NCI-H1694 (cell line): ENCODE results near the gene TMEM247.
"Not testable (repeated sequence)": the region's sequence is repeated elsewhere in the genome, so short reads cannot be mapped to it uniquely, and the experiment has no call there.

Experiments used
- DNase-seq: peaks from one replicate; lab custom pipeline; 2025; lab: John Stamatoyannopoulos, UW

Gene TMEM247

GRCh38 chr2:46458763-46459500 lies 20.4 kb upstream of the TMEM247 start:
- DNase-seq, result no peak

- no peak for DNase-seq
These were observed 19.7 kb upstream of the TMEM247 start for GRCh38 chr2:46459694-46460093.

GRCh38 chr2:46460241-46460921 lies 19.0 kb upstream of the TMEM247 start:
- no peak for DNase-seq

- DNase-seq, result peak; percentile 10
These were observed 18.2 kb upstream of the TMEM247 start for GRCh38 chr2:46461011-46461674.

- DNase-seq, result no peak
These were observed 17.6 kb upstream of the TMEM247 start for GRCh38 chr2:46461709-46462171.

GRCh38 chr2:46462936-46463335 lies 16.4 kb upstream of the TMEM247 start:
- DNase-seq, result no peak

- no peak for DNase-seq
These were observed 10.2 kb upstream of the TMEM247 start for GRCh38 chr2:46469116-46469515.

GRCh38 chr2:46469700-46470099 lies 9.7 kb upstream of the TMEM247 start:
- DNase-seq, result no peak

GRCh38 chr2:46470114-46470628 lies 9.2 kb upstream of the TMEM247 start:
- no peak for DNase-seq

- no peak for DNase-seq
These were observed 8.3 kb upstream of the TMEM247 start for GRCh38 chr2:46471019-46471583.

- no peak for DNase-seq
These were observed 7.7 kb upstream of the TMEM247 start for GRCh38 chr2:46471697-46472096.

- DNase-seq, result not testable (repeated sequence)
These were observed 7.2 kb upstream of the TMEM247 start for GRCh38 chr2:46472165-46472564.

- not testable (repeated sequence) for DNase-seq
These were observed 1.9 kb upstream of the TMEM247 start for GRCh38 chr2:46477462-46477861.

- DNase-seq, result no peak
These were observed 1.4 kb upstream of the TMEM247 start for GRCh38 chr2:46477925-46478324.

- DNase-seq, result no peak
These were observed 1.2 kb downstream of the TMEM247 start for GRCh38 chr2:46480562-46480961.

- DNase-seq, result no peak
These were observed 2.1 kb downstream of the TMEM247 start for GRCh38 chr2:46481198-46482193.

- DNase-seq, result no peak
These were observed 3.1 kb downstream of the TMEM247 start for GRCh38 chr2:46482490-46482889.

GRCh38 chr2:46485002-46485401 lies 5.6 kb downstream of the TMEM247 start:
- DNase-seq, result no peak

- DNase-seq, result no peak
These were observed 7.1 kb downstream of the TMEM247 start for GRCh38 chr2:46486436-46486835.

- DNase-seq, result no peak
These were observed 8.4 kb downstream of the TMEM247 start for GRCh38 chr2:46487667-46488335.

GRCh38 chr2:46488389-46488788 lies 9.0 kb downstream of the TMEM247 start:
- no peak for DNase-seq
